HG03521 (cell line): ENCODE measurements around the gene PPP4C.
A peak's percentile ranks its signal among the peaks of the same experiment; 100 is the strongest.
"Not testable (repeated sequence)": the region's sequence is repeated elsewhere in the genome, so short reads cannot be mapped to it uniquely, and the experiment has no call there.

Source experiments
- ATAC-seq: cut with Tn5 transposase; IDR thresholded peaks from one replicate; pipeline ENCODE4 v1.9.1; 2021; ENCODE audit warnings: mild to moderate bottlenecking, moderate library complexity; ENCODE audit not compliant: unreplicated experiment

Gene PPP4C

GRCh38 chr16:30121741-30122571, 46.2 kb downstream of the PPP4C start:
- no peak for ATAC-seq

GRCh38 chr16:30122604-30123160, 46.9 kb downstream of the PPP4C start:
- ATAC-seq: peak; percentile 12

GRCh38 chr16:30124985-30125379, 49.2 kb downstream of the PPP4C start:
- ATAC-seq: no peak

GRCh38 chr16:30125690-30126089, 49.9 kb downstream of the PPP4C start:
- ATAC-seq: not testable (repeated sequence)

GRCh38 chr16:30127993-30128392, 52.2 kb downstream of the PPP4C start:
- ATAC-seq: no peak

GRCh38 chr16:30131869-30132475, 56.2 kb downstream of the PPP4C start:
- ATAC-seq: no peak

GRCh38 chr16:30132591-30132990, 56.8 kb downstream of the PPP4C start:
- ATAC-seq: no peak
